Memory B cell (primary cell): ENCODE measurements around the gene MTUS2.
"Not testable (repeated sequence)": the region's sequence is repeated elsewhere in the genome, so short reads cannot be mapped to it uniquely, and the experiment has no call there.

Source experiments
- ATAC-seq: fragments of 150-1000 bp; cut with Tn5 transposase; 2 replicates; pipeline ENCODE4 v1.10.0; 2021; ENCODE audit warnings: low read depth, mild to moderate bottlenecking, moderate library complexity
- DNase-seq, 2 donors: peaks; one replicate each; pipeline ENCODE4 v3.0.0; 2022; ENCODE audit warnings: low spot score in 2 of 2
- H3K27ac Mint-ChIP-seq: one replicate; pipeline ENCODE4 v1.8.0; 2022; ENCODE audit warnings: mild to moderate bottlenecking, moderate library complexity, mixed read lengths
- H3K27me3 Mint-ChIP-seq: one replicate; pipeline ENCODE4 v1.8.0; 2022; ENCODE audit warnings: mixed read lengths
- H3K36me3 Mint-ChIP-seq: one replicate; pipeline ENCODE4 v1.8.0; 2022; ENCODE audit warnings: mild to moderate bottlenecking, mixed read lengths
- H3K4me1 Mint-ChIP-seq: one replicate; pipeline ENCODE4 v1.8.0; 2022; ENCODE audit warnings: mixed read lengths
- H3K4me3 Mint-ChIP-seq: one replicate; pipeline ENCODE4 v1.8.0; 2022; ENCODE audit warnings: mild to moderate bottlenecking, moderate library complexity, mixed read lengths
- H3K9me3 Mint-ChIP-seq: one replicate; pipeline ENCODE4 v1.8.0; 2022; ENCODE audit warnings: mixed read lengths

MTUS2 gene

GRCh38 chr13:29324601-29325000 is 504.5 kb downstream of the MTUS2 start:
- Mint-ChIP-seq H3K27me3 (peaks cover 10% of the 10 kb centered on the region), H3K4me1 (no peaks in the 10 kb centered on the region)
- no peak for ATAC-seq

GRCh38 chr13:29328501-29328900 is 508.4 kb downstream of the MTUS2 start:
- H3K36me3 Mint-ChIP-seq, result no peaks in the 10 kb centered on the region
- H3K27me3 Mint-ChIP-seq, result no peaks in the 10 kb centered on the region
- H3K9me3 Mint-ChIP-seq, result peaks cover 2% of the 10 kb centered on the region
- no peak overlapping the region for H3K4me3 Mint-ChIP-seq
- ATAC-seq (no peak), DNase-seq (no peak)
- H3K27ac Mint-ChIP-seq, result no peak overlapping the region
- H3K4me1 Mint-ChIP-seq, result no peaks in the 10 kb centered on the region

More at GRCh38 chr13:29324601-29325000, 504.5 kb downstream of the MTUS2 start:
- H3K27ac Mint-ChIP-seq, result no peak overlapping the region
- H3K36me3 Mint-ChIP-seq, result no peaks in the 10 kb centered on the region
- DNase-seq, result no peak
- H3K9me3 Mint-ChIP-seq, result peaks cover 3% of the 10 kb centered on the region
- H3K4me3 Mint-ChIP-seq, result no peak overlapping the region

GRCh38 chr13:29336356-29336755 is 516.2 kb downstream of the MTUS2 start:
- Mint-ChIP-seq H3K4me3 (no peak overlapping the region), H3K36me3 (peaks cover 2% of the 10 kb centered on the region), H3K27me3 (peaks cover 7% of the 10 kb centered on the region), H3K9me3 (peaks cover 10% of the 10 kb centered on the region), H3K4me1 (no peaks in the 10 kb centered on the region), H3K27ac (no peak overlapping the region)
- ATAC-seq (no peak), DNase-seq (no peak)

- H3K27me3 Mint-ChIP-seq, result peaks cover 5% of the 10 kb centered on the region
- H3K9me3 Mint-ChIP-seq, result peaks cover 16% of the 10 kb centered on the region
- H3K4me3 Mint-ChIP-seq, result no peak overlapping the region
- H3K36me3 Mint-ChIP-seq, result peaks cover 2% of the 10 kb centered on the region
- ATAC-seq (no peak), DNase-seq (no peak)
- no peak overlapping the region for H3K27ac Mint-ChIP-seq
- no peaks in the 10 kb centered on the region for H3K4me1 Mint-ChIP-seq
Measured at GRCh38 chr13:29339386-29340272, 519.5 kb downstream of the MTUS2 start.

- ATAC-seq, H3K27me3 Mint-ChIP-seq, H3K36me3 Mint-ChIP-seq, H3K9me3 Mint-ChIP-seq, H3K4me1 Mint-ChIP-seq, H3K27ac Mint-ChIP-seq, DNase-seq, H3K4me3 Mint-ChIP-seq: not testable (repeated sequence)
Measured at GRCh38 chr13:29345860-29346582, 525.9 kb downstream of the MTUS2 start.

- H3K4me3 Mint-ChIP-seq, result no peak overlapping the region
- no peaks in the 10 kb centered on the region for H3K4me1 Mint-ChIP-seq
- DNase-seq, result no peak
- H3K36me3 Mint-ChIP-seq, result peaks cover 1% of the 10 kb centered on the region
- H3K27me3 Mint-ChIP-seq, result peaks cover 16% of the 10 kb centered on the region
- H3K27ac Mint-ChIP-seq, result no peak overlapping the region
- ATAC-seq, result no peak
- no peaks in the 10 kb centered on the region for H3K9me3 Mint-ChIP-seq
Measured at GRCh38 chr13:29355029-29355428, 534.9 kb downstream of the MTUS2 start.

GRCh38 chr13:29359181-29359580 is 539.0 kb downstream of the MTUS2 start:
- Mint-ChIP-seq H3K4me1 (peaks cover 2% of the 10 kb centered on the region), H3K36me3 (no peaks in the 10 kb centered on the region), H3K9me3 (no peaks in the 10 kb centered on the region), H3K4me3 (no peak overlapping the region), H3K27me3 (peaks cover 12% of the 10 kb centered on the region), H3K27ac (no peak overlapping the region)
- ATAC-seq, result no peak
- no peak for DNase-seq

GRCh38 chr13:29361716-29362115 is 541.6 kb downstream of the MTUS2 start:
- Mint-ChIP-seq H3K27ac (no peak overlapping the region), H3K9me3 (no peaks in the 10 kb centered on the region), H3K4me1 (peaks cover 2% of the 10 kb centered on the region), H3K36me3 (no peaks in the 10 kb centered on the region), H3K27me3 (peaks cover 5% of the 10 kb centered on the region), H3K4me3 (no peak overlapping the region)
- no peak for DNase-seq
- ATAC-seq, result no peak

- peaks cover 2% of the 10 kb centered on the region for H3K4me1 Mint-ChIP-seq
- no peaks in the 10 kb centered on the region for H3K36me3 Mint-ChIP-seq
- peak; percentile 34 to 35 for DNase-seq
- peaks cover 3% of the 10 kb centered on the region for H3K27me3 Mint-ChIP-seq
- no peaks in the 10 kb centered on the region for H3K9me3 Mint-ChIP-seq
- no peak overlapping the region for H3K4me3 Mint-ChIP-seq
- peak; percentile 97 for ATAC-seq
- no peak overlapping the region for H3K27ac Mint-ChIP-seq
Measured at GRCh38 chr13:29362849-29363604, 542.9 kb downstream of the MTUS2 start.

- H3K9me3 Mint-ChIP-seq, result no peaks in the 10 kb centered on the region
- H3K27me3 Mint-ChIP-seq, result peaks cover 1% of the 10 kb centered on the region
- H3K4me3 Mint-ChIP-seq, result no peak overlapping the region
- no peaks in the 10 kb centered on the region for H3K36me3 Mint-ChIP-seq
- DNase-seq, result peak in 1 of 2 donors; percentile 39
- ATAC-seq, result peak; percentile 99
- H3K4me1 Mint-ChIP-seq, result peaks cover 3% of the 10 kb centered on the region
- no peak overlapping the region for H3K27ac Mint-ChIP-seq
Measured at GRCh38 chr13:29369060-29369743, 549.1 kb downstream of the MTUS2 start.

GRCh38 chr13:29379281-29379680 is 559.1 kb downstream of the MTUS2 start:
- Mint-ChIP-seq H3K9me3 (peaks cover 9% of the 10 kb centered on the region), H3K36me3 (peaks cover 2% of the 10 kb centered on the region), H3K27me3 (peaks cover 18% of the 10 kb centered on the region), H3K4me3 (no peak overlapping the region), H3K4me1 (no peaks in the 10 kb centered on the region), H3K27ac (no peak overlapping the region)
- DNase-seq (no peak), ATAC-seq (no peak)

GRCh38 chr13:29379865-29380264 is 559.7 kb downstream of the MTUS2 start:
- Mint-ChIP-seq H3K27ac (no peak overlapping the region), H3K36me3 (peaks cover 2% of the 10 kb centered on the region), H3K27me3 (peaks cover 18% of the 10 kb centered on the region), H3K4me3 (no peak overlapping the region), H3K4me1 (no peaks in the 10 kb centered on the region), H3K9me3 (peaks cover 9% of the 10 kb centered on the region)
- ATAC-seq (no peak), DNase-seq (no peak)

- H3K36me3 Mint-ChIP-seq, result peaks cover 2% of the 10 kb centered on the region
- no peak for DNase-seq
- no peak for ATAC-seq
- H3K27ac Mint-ChIP-seq, result no peak overlapping the region
- H3K4me3 Mint-ChIP-seq, result no peak overlapping the region
- no peaks in the 10 kb centered on the region for H3K4me1 Mint-ChIP-seq
- H3K27me3 Mint-ChIP-seq, result peaks cover 15% of the 10 kb centered on the region
- peaks cover 9% of the 10 kb centered on the region for H3K9me3 Mint-ChIP-seq
Measured at GRCh38 chr13:29382021-29382420, 561.9 kb downstream of the MTUS2 start.
